ENCODE results near the gene DENND1C. TPM values are rescaled to one million over a fixed set of nuclear protein-coding genes. Genes with fewer than 3 reads are reported as not detected.

Gene DENND1C
- total RNA-seq, 1 experiment from 2014 or later = 0.11 TPM

DNA sequence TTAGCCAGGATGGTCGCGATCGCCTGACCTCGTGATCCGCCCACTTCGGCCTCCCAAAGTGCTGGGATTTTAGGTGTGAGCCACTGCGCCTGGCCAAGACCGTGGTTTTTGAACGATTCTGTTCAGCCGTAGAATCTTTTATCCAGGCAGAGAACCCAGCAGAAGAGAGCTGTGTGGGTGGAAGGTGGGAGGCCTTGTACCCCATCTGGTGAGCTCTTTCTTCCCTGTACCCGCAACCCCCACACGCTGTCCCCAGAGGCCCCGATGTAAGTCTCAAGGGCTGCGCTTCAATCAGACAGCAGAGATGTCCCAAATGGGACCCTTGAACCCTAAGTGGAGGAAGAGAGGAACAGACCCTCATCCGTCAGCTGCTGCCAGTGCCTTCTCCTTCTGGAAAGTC, 25.7 kb downstream of the DENND1C start:
- POLR2A ChIA-PET (ENCODE audit: low non-redundant PET) = no interaction called here
- no peak for DNase-seq (ENCODE audit: low spot score)
- H3K27me3 ChIP-seq (replicated peaks; ENCODE audit: insufficient read depth, low read depth, low read length, poor library complexity) = no peaks in the 10 kb centered on the region
- CTCF ChIA-PET = interaction anchor here (0.6 kb wide), 1 partner anchor 18 kb away, joined by 4 read pairs; no protein-coding TSS in a partner anchor
- H3K4me1 ChIP-seq (ENCODE audit: insufficient read depth, low read length, poor library complexity, severe bottlenecking) = peaks cover 13% of the 10 kb centered on the region
- no peak for TF ChIP-seq EZH2 (IDR thresholded peaks at IDR 0.05; ENCODE audit: borderline replicate concordance, low read depth, low read length, poor library complexity, severe bottlenecking)
- TF ChIP-seq, protein P1, sequence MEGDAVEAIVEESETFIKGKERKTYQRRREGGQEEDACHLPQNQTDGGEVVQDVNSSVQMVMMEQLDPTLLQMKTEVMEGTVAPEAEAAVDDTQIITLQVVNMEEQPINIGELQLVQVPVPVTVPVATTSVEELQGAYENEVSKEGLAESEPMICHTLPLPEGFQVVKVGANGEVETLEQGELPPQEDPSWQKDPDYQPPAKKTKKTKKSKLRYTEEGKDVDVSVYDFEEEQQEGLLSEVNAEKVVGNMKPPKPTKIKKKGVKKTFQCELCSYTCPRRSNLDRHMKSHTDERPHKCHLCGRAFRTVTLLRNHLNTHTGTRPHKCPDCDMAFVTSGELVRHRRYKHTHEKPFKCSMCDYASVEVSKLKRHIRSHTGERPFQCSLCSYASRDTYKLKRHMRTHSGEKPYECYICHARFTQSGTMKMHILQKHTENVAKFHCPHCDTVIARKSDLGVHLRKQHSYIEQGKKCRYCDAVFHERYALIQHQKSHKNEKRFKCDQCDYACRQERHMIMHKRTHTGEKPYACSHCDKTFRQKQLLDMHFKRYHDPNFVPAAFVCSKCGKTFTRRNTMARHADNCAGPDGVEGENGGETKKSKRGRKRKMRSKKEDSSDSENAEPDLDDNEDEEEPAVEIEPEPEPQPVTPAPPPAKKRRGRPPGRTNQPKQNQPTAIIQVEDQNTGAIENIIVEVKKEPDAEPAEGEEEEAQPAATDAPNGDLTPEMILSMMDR (conservative IDR thresholded peaks at IDR 0.05; ENCODE audit: low read depth, low read length) = no peak
- intact Hi-C loops (cut with micrococcal nuclease; ENCODE audit: unreplicated experiment) = no loop called here
- BruUV-seq (replicated peaks) = no TSS peak
- H3K36me3 ChIP-seq (ENCODE audit: insufficient read depth, low read length, poor library complexity, severe bottlenecking) = peaks cover 17% of the 10 kb centered on the region
- H3K27ac ChIP-seq (ENCODE audit: low read depth, low read length, poor library complexity, severe bottlenecking) = no peak overlapping the region
- peaks cover 6% of the 10 kb centered on the region for H3K9me3 ChIP-seq (ENCODE audit: low read depth, low read length, poor library complexity, severe bottlenecking)
- H3K4me3 ChIP-seq (ENCODE audit: low read depth, low read length, poor library complexity, severe bottlenecking) = no peak overlapping the region

DNA sequence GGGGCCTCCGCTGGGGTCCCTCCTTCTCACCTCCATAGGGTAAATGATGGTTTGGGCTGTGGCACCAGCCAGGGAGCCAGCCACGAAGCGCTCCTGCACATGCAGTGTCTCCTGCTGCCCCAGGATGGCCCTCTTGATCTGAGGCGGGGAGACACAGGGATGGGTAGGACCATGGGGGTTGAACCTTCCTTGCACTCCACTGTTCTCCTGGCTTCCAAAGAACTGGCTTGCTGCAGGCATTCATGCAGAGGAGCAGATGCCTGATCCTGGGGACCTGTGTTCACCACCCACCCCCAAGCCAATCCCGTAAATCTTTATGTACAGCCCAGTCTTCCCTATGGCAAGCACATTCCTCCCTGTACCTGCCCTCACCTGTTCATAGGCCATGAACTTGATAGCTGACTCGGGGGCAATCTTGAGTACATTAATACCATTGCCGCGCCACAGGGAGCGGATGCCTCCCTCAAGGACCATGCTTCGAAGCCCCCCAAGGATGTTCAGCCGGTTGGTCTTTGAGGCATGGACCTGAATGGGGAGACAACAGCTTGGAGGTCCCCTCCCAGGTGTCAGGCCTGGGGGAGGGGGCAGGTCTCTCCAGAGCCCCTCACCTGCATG, 27.5 kb downstream of the DENND1C start:
- no peak overlapping the region for H3K4me3 ChIP-seq (ENCODE audit: low read depth, low read length, poor library complexity, severe bottlenecking)
- no TSS peak for BruUV-seq (replicated peaks)
- H3K27ac ChIP-seq (ENCODE audit: low read depth, low read length, poor library complexity, severe bottlenecking) = no peak overlapping the region
- no peaks in the 10 kb centered on the region for H3K27me3 ChIP-seq (replicated peaks; ENCODE audit: insufficient read depth, low read depth, low read length, poor library complexity)
- peaks cover 17% of the 10 kb centered on the region for H3K36me3 ChIP-seq (ENCODE audit: insufficient read depth, low read length, poor library complexity, severe bottlenecking)
- no peak for TF ChIP-seq EZH2 (IDR thresholded peaks at IDR 0.05; ENCODE audit: borderline replicate concordance, low read depth, low read length, poor library complexity, severe bottlenecking)
- TF ChIP-seq, protein P1 (conservative IDR thresholded peaks at IDR 0.05; ENCODE audit: low read depth, low read length) = no peak
- POLR2A ChIA-PET (ENCODE audit: low non-redundant PET) = no interaction called here
- intact Hi-C loops (cut with micrococcal nuclease; ENCODE audit: unreplicated experiment) = no loop called here
- CTCF ChIA-PET = interaction anchor here (0.6 kb wide), 1 partner anchor 385 kb away, joined by 6 read pairs; no protein-coding TSS in a partner anchor
- peaks cover 9% of the 10 kb centered on the region for H3K4me1 ChIP-seq (ENCODE audit: insufficient read depth, low read length, poor library complexity, severe bottlenecking)
- DNase-seq (ENCODE audit: low spot score) = no peak
- peaks cover 6% of the 10 kb centered on the region for H3K9me3 ChIP-seq (ENCODE audit: low read depth, low read length, poor library complexity, severe bottlenecking)

DNA sequence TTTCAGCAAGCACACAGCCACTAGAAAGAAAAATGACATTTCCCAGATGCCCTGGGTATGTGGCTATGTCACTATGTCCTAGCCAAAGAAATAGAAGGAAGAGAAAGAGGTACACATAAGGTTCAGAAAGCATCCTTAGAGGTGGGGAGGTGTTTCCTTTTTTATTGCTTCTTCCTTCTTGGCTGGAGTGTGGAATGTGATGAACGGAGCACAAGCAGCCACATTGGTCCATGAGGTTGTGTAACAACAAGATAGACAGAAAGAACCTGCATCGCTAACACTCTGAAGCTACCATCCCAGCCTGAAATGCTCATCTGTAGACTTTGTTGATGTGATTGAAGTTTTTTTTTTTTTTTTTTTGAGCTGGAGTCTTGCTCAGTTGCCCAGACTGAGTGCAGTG, 28.7 kb downstream of the DENND1C start:
- CTCF ChIA-PET = no interaction called here
- Histone ChIP-seq H3K4me3 (ENCODE audit: low read depth, low read length, poor library complexity, severe bottlenecking) (no peak overlapping the region), H3K27ac (ENCODE audit: low read depth, low read length, poor library complexity, severe bottlenecking) (no peak overlapping the region), H3K27me3 (replicated peaks; ENCODE audit: insufficient read depth, low read depth, low read length, poor library complexity) (no peaks in the 10 kb centered on the region), H3K4me1 (ENCODE audit: insufficient read depth, low read length, poor library complexity, severe bottlenecking) (peaks cover under 1% of the 10 kb centered on the region), H3K9me3 (ENCODE audit: low read depth, low read length, poor library complexity, severe bottlenecking) (peaks cover 6% of the 10 kb centered on the region), H3K36me3 (ENCODE audit: insufficient read depth, low read length, poor library complexity, severe bottlenecking) (peaks cover 17% of the 10 kb centered on the region)
- TF ChIP-seq, protein P1 (conservative IDR thresholded peaks at IDR 0.05; ENCODE audit: low read depth, low read length) = no peak
- intact Hi-C loops (cut with micrococcal nuclease; ENCODE audit: unreplicated experiment) = no loop called here
- no peak for DNase-seq (ENCODE audit: low spot score)
- no TSS peak for BruUV-seq (replicated peaks)
- POLR2A ChIA-PET (ENCODE audit: low non-redundant PET) = no interaction called here
